ENCODE data around the gene MNT. TPM values are rescaled to one million over a fixed set of nuclear protein-coding genes. Genes with fewer than 3 reads are reported as not detected.

MNT gene
- total and polyA plus RNA-seq, 10 donors, result 2.8 to 38.5 (median 27.9) TPM

GRCh38 chr17:2335726-2336214 is 65.1 kb downstream of the MNT start:
- intact Hi-C loops (cut with DNase I; ENCODE audit: low total_unique reads), result no loop called here
- no peaks in the 10 kb centered on the region for H3K9me3 ChIP-seq
- peaks cover 0 to 46% (median 42%) of the 10 kb centered on the region in 6 donors for H3K36me3 ChIP-seq
- H3K4me3 ChIP-seq, result peak overlapping the region; percentile 91 to 99 (median 98)
- peak; percentile 72 for DNase-seq
- H3K27ac ChIP-seq, result peak overlapping the region in 7 of 8 donors; percentile 73 to 87 (median 86)
- H3K27me3 ChIP-seq (replicated peaks in 1 of 7), result no peaks in the 10 kb centered on the region
- WGBS, 5 donors, result 3 to 5% (median 4%) methylated on average over 17 of the region's 17 CpGs
- TF ChIP-seq POLR2A (IDR thresholded peaks at IDR 0.05) (no peak), CTCF (IDR thresholded peaks at IDR 0.05 in 8 of 11, conservative IDR thresholded peaks at IDR 0.05 in 3 of 11) (no peak), POLR2AphosphoS5 (IDR thresholded peaks at IDR 0.05) (no peak)
- peaks cover 9 to 41% (median 29%) of the 10 kb centered on the region in 6 donors for H3K4me1 ChIP-seq

Small RNAs within 50 kb of the gene (small RNA-seq; reads per million reads assigned to genes)
- gene AC006435.3 (0 reads per million in 4 donors), gene AC006435.4 (0 reads per million in 4 donors)

Other genes starting within 250 kb of the MNT start
- gene SMG6, start 97.3 kb downstream of the MNT start, total RNA-seq, result 10 to 100 TPM; 20.1 to 44.2 (median 34.1) TPM
- gene SMG6, start 97.3 kb downstream of the MNT start, polyA plus RNA-seq, result 10 to 100 TPM in 2 of 3 donors, 1 to 10 TPM in 1; 9.7 to 14.3 (median 12.1) TPM
- 10 to 100 TPM in 2 of 7 donors, 1 to 10 TPM in 5; 4.0 to 16.2 (median 8.3) TPM for gene SRR, start 97.1 kb downstream of the MNT start, total RNA-seq
- gene SRR, start 97.1 kb downstream of the MNT start, polyA plus RNA-seq, result 1 to 10 TPM; 3.5 to 5.7 (median 4.5) TPM
- gene TSR1, start 64.6 kb downstream of the MNT start, total RNA-seq, result 10 to 100 TPM; 17.7 to 30.4 (median 26.1) TPM
- gene TSR1, start 64.6 kb downstream of the MNT start, polyA plus RNA-seq, result 10 to 100 TPM in 1 of 3 donors, 1 to 10 TPM in 2; 8.2 to 12.7 (median 9.2) TPM
- 10 to 100 TPM; 53.6 to 90.4 (median 68.8) TPM for gene SGSM2, start 63.6 kb downstream of the MNT start, total RNA-seq
- gene SGSM2, start 63.6 kb downstream of the MNT start, polyA plus RNA-seq, result 10 to 100 TPM; 30.7 to 83.8 (median 70.8) TPM
- 10 to 100 TPM; 20.1 to 38.2 (median 34.6) TPM for gene METTL16, start 110.8 kb upstream of the MNT start, total RNA-seq
- gene METTL16, start 110.8 kb upstream of the MNT start, polyA plus RNA-seq, result 10 to 100 TPM; 17.1 to 25.4 (median 22.8) TPM
- gene PAFAH1B1, start 192.6 kb upstream of the MNT start, total RNA-seq, result 100 to 1,000 TPM; 101 to 175 (median 117) TPM
- 10 to 100 TPM; 20.8 to 34.5 (median 30.8) TPM for gene PAFAH1B1, start 192.6 kb upstream of the MNT start, polyA plus RNA-seq

All from spleen (tissue), 11 donors.